Limb (tissue), 2 donors: Measurements from ENCODE around the gene PRSS50.

Experiments
- DNase-seq, 2 donors: peaks; one replicate each; pipeline ENCODE4 v3.0.0-alpha.2; 2016; ENCODE audit errors: extremely low spot score in 2 of 2

PRSS50 gene

DNA sequence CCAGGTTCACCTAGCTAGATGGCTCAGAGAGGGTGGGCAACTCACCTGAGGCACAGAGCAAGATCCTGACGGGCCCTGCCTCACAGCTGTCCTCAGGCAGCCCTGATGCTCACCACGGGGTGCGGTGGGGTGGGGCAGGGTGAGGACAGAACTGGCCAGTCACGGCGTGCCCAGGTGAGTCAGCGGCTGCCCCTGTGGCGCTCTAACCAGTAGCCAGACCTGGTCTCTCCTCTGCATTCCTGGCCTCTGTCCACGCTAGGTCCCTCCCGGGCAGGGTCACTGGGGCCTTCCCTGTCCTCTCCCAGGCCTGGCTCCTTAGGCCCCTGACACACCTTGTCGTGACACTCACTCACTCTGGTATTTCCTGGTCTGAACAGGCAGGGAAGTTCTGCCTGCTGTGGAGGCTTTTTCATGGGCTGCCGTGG is 25.1 kb downstream of the PRSS50 start:
- DNase-seq = no peak

DNA sequence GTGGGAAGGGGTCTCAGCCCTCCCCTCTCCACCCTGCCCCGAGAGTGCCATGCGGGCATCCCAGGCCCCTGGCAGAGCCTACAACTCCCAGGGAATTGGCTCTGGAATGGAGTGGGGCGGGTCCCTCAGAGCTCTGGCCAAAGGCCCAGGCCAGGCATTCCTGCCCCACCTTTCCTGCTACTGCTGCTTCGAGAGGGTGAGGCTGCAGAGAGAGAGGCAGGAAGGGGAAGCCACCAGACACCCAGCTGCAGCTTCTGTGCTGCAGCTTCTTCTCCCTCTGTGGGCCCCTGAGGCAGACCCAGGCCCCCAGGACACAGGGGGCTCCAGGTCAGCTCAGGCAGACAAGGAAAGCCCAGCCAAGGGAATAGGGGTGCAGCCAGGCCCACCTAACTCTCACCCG is 26.9 kb downstream of the PRSS50 start:
- no peak for DNase-seq

DNA sequence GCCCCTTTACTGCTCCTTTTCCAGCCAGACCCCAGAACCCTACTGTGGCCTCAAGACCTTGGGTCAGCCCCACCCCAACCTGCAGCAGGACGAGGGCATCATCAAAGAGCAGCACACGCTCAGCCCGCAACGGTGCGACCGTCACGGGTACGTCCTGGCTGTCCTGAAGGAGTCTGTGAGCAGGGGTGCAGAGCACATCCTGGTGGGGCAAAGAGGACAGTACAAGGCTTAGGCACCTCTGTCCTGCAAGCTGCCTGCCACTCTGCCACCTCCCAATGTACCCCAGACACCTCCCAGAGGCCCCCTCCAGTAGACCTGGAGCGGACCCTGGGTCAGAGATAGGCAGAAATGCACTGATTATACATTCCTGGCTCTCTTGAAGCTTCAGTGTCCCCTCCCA is 32.2 kb downstream of the PRSS50 start:
- no peak for DNase-seq

DNA sequence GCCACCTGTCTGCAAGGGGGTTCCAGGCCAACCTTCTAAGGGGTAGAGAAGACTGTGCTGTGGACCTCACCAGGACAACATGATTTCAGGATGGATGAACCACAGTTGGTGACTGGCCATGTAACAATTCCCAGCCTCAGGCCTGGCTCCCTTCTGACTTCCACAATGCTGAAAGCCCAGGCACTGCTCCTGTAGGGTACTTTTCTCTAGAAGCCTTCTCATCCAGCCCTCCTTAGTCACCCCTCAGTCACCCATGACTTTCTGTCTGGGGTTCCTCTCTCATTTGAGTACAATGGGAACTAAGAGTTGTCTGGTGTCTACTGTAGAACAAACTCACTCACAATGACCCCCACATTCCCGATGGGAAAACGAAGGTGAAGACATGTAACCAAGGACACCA is 32.8 kb downstream of the PRSS50 start:
- DNase-seq = no peak

DNA sequence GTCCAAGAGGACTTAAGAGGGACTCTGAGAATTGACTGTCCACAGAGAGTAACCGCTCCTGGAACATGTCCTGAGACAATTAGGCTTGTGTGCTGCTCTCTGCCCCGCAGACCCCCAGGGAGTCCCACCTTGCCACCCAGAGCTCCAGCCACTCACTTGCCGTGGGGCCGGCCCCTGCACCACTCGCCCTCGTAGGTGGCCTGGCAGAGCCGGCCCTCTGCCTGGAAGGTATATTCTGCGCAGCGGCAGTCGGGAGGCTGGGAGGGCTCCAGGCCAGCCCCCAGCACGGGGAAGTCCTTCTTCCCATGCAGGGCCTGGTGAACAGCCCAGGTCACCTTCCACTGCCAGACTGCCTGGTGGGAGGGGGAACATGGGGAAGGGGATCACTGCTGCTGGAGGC is 34.7 kb downstream of the PRSS50 start:
- DNase-seq = no peak

DNA sequence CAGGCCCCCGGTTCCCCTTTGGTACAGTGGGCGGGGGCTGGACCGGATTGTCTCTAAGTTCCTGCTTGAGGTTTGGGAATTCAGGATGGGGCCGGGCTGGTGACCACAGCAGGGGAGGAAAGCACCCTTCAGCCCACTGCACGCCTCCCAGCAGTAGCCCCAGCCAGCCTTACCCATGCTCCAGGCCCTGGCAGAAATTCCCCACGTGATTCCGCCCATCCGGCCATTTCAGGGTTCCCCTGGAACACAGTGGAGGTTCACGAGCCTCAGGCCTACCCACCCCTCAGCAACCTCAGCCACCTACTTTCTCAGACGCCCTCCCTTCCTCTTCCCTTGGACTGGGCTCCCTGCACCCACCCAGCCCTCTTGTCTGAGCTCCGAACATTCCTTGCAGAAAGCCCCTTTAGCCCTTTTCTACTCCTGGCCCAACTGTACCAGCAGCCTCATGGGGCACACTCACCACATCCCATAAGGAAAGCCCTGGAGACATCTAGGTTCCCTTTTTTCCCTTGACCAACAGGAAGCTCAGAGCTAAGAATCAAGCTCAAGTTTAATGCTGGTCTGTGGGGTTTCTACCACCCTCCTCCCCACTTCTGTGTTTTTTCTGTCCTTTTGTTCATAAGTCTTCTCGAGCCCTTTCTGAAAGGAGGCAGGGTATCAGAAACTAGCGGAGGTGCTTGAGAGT is 35.7 kb downstream of the PRSS50 start:
- no peak for DNase-seq

DNA sequence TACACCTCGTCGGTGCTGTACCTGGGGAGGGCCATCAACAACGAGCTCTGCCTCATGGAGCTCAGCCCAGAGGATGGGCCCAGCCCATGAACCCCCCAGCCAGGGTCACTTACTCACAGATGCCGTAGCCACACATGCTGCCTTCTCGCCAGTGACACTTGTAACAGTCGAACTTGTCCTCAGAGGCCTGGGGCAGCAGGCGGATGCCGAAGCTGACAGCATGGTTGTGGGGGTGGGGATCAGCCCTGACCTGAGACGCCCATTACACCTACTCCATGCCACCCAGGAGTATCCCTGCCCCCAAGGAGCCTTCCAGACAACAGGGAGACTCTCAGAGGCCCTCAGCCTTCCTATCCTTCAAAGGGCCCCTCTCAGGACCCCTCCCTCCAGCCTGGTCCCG is 36.3 kb downstream of the PRSS50 start:
- no peak for DNase-seq

DNA sequence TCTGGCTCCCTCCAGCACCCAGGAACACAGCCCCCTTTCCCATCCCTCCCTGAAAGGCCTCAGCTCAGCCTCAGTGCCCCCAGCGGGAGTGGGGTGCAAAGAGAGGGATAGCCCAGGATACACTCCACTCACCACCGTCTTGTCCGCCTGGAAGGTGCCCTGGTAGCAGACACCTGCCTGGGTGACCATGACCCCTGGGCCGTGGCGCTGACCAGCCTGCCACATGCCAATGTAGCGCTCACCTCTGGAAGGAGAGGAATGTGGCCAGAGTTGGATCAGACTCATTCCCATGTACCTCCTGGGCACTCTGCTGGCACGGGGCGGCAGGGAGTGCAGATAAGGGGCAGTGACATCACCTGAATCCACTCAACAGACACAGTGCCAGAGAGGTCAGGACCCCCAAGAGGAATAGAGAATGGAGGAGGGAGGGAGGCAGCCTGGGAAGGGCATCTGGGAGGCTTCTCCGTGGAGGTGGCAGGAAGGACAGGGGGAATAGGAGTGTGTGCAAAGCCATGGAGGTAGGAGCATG is 37.3 kb downstream of the PRSS50 start:
- DNase-seq = no peak

DNA sequence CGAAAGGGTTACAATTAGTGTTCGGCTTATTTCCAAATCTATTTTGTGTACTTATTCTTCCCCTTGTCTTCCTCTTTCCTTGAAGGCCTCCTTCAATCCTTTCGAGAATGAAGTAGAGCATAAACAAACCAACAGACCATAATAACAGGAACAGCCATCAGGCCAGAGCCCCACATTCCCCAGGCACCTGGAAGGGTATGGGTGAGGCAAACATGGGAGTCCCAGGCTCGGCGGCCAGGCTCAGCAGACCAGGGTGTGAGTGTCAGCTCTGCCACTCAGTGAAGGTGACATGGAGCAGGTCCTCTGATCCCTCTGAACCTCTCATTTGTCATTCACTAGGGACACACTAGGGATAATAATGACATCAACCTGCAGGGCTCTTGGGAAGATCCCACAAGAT is 38.0 kb downstream of the PRSS50 start:
- no peak for DNase-seq

DNA sequence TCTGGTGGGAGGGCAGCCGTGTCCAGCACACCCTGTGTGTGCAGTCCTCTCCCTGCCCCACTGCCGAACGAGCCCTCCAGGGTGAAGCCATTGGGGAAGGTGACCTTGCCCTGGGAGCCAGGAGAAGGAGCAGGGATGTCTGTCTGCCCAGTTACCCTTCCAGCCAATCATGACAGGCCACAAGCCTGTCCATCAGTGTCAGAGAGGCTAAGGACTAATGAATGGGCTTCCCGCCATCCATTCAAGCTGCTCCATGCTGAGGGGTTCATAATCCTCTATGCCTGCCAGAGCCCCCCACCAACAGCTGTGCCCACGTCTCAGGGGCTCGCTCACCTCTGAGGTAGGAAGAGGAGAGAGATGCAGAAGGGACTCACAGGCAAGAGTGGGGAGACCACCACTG is 39.4 kb downstream of the PRSS50 start:
- no peak for DNase-seq

DNA sequence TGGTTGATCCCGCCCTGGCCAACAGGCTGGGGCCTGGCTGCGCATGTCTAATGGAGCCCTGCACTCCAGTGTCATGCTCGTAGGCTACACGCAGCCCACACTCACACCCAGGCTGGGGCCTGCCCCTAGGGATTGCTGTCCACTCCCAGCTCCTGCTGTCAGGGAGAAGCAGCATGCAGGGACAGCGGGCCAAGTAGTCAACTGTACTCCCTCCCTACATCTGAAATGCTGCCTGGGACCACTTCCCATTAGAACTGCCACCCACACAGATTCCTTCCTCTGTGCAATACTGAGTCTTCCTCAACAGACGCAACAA is 40.3 kb downstream of the PRSS50 start:
- DNase-seq = no peak

DNA sequence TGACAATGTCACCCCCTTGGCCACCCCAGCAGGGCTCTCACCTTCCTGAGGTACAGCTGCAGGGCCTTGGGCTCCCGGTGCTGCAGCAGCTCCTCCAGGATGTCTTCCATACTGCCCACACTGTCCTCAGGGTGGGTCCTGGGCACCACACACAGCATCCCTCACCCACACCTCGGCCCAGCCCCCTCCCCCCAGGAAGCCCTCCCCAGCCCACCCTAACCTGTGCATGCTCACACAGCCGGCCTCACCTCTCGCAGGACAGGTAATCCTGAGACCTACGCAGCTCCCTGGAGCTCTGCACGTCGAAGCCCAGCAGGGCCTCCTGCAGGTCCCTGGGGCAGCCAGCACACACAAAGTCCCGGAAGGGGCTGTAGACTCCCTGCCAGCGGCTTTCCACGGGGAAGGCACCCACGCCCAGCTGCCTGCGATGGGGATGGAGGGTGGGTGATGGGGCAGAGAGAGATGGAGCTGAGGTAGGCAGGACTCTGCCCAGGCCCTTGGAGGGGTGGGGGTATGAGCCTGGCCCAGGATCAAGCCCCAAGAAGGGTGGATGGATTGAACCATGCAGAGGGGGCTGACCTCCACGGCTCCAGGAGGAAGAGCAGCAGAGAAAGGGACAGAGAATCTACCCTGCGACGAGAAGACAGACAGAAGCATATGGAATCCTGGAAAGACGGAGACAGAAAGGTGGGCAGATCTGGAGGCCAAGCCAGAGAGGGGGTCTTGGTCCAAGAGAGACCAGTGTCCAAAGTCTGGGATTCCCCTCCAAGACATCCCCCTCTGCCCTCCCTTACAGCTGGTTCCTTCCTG is 40.9 kb downstream of the PRSS50 start:
- DNase-seq = no peak

DNA sequence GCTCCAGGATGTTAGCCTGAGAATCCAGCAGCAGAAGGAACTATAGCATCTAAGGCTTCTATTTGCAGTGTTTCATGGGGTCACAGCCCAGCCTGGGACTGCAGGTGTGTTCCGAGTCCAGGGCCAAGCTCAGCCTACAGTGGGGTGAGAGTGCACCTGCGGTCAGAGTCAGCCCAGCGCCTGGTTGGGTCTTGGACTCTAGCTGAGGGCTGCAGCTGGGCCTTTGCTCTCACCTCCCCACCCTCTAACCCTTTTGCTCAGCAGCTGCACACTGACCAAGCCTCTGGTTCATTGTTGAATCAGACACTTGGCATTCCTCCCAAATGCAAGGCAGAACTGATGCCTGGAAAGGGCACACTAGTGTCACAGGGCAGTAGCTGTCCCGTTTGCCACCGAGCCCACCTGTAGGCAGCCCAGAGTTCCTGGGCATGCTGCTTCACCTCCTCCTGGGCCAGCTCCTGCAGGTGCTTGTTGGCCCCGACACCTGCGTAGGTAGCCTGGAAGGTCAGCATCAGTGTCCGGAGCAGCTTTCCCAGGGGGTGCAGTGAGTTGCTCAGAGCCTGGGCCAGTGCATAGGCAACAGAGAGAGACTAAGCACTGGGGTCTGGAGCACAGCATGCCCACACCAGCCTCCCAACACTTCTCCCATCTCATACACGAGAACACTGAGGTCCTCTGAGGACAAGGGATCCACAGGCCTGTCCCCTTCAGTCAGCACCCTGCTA is 41.7 kb downstream of the PRSS50 start:
- DNase-seq = no peak

DNA sequence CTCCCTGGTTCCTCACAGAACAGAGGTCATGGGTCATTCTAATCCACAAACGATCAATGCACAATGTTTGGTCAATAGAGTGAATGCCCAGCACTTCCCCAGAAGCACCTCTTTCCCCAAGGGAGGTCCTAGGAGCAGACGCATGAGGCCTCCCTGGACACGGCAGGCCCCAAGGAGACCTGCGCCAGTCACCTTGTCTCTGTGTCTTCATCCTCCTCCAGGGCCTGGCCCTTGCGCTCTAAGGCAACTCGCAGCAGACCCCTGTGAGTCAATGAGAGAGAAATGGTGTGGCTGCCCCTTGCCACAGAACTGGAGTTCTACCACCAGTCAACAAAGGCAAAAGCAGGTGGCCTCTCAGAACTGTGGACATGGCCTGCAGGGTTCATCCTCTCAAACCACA is 42.2 kb downstream of the PRSS50 start:
- DNase-seq = no peak

DNA sequence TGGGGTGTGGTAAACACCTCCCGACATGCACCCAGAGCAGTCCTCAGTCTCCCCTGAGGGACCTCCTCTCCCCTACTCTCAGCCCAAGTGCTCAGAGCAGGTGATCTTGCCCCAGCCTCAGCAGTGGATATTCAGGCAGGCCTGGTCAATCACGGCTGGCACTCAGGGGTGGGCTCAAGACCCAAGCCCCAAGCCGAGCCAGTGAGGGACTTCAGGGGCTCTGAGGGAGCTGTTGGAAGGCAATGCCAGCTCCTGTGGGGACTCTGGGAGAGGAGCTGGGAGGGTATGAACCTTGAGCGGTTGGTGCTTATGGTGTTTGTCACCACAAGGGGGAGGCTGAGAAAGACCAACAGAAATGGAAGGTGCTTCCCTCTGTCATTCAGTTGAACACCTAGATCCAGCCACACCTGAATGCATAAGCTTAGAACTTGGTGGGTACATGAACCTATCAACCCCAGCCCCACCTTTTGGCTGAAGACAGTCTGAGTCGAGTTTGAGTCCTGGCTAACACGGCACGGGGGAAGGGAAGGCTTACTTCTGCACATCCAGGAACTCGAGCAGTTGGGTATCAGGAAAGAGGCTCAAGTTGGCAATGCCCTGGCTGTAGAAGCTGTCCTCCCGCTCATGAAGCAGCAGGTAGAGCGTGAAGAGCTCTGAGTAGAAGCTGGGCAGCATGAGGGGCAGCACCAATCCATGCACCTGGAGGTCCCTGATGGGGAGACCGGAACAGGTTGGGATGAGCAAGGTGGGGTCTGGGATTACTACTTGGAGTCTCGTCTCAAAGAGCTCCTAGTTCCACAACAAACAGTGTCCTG is 43.4 kb downstream of the PRSS50 start:
- no peak for DNase-seq

DNA sequence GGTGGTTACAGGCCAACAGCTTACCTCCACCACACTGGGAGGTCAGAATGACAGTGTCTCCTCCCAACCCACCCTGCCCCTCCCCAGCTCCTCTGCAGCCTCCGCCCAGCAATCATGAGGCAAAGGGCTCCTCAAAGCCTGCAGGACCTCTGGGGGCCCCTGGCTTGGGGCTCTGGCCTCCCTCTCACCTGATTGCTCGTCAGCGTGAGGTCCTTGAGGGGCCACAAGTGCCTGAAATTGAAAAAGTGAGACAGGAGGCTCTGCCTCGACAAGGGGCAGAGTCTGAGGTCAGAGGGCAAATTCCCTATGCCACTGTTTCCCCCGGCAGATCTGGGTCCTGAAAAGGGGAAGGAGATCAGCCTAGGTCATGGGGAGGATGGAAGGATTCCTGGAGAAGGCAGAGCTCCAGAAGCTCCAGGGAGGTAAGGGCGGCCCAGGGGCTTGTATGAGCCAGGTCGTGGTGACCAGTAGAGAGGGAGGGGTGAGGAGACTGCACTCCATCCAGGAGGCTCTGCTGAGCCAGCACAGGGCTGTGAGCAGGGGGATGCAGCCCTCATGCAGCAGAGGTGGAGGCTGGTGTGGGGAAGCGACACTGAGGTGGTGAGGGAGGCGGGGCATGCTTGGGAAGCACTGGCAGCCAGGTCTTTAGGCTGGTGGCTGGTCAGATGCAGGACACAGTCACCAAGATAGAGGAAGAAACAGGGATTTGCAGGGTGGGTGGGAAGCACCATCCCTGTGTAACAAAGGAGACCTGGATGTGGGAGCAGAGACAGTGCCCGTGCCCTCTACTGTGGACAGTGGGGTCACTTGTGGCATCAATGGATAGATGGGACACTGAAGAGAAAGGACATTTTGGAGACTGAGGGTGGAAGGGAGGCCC is 44.3 kb downstream of the PRSS50 start:
- peak in 1 of 2 donors; percentile 17 for DNase-seq

DNA sequence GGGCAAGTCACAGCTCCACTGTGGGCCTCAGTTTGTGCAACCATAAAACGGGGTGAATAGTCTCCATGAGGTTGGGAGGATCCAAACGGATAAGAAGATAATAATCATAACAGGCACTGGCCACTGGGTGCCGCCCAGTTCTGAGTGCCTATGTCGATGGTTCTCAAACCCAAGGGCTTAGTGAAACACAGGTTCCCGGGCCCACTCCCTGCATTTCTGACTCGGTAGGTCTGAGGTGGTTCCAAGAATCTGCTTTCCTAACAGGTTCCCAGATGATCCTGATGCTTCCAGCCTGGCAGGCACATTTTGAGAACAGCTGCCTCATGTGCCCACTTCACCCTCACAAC is 45.3 kb downstream of the PRSS50 start:
- no peak for DNase-seq

DNA sequence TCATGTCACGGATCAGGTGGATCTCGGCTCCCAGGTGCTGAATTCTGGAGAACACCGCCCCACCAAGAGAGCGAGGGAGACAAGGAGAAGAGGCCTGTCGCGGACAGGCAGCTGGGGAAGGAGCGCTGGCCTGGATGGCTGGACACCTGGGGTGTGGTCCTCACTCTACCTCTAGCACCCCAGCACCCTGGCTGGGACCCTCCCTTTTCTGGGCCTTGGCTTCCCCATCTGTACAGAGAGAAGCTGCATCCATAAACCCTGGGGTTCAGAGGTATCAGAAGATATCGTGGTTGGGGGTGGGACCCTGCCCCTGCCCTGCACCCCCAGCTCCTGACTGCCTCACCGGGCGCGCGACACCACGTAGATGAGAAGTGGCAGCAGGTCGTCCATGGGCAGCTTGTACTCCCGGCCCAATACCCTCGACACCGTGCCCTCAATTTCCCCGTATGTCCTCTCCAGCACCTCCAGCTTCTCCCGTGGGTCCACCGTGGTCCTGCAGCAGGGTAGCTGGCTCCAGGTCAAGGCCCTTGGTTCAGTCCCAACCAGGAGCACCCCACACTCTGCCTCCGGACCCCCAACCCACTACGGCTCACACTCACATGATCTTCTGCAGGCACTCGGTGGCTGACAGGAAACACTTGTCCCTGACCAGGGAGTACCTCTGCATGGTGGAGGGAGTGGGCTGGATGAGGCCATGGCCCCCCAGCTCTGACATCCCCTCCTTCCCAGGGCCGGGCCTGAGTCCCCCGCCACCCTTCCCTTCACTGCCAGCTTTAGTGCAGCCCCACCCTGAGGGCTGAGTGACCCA is 45.9 kb downstream of the PRSS50 start:
- DNase-seq = peak in 1 of 2 donors; percentile 13

DNA sequence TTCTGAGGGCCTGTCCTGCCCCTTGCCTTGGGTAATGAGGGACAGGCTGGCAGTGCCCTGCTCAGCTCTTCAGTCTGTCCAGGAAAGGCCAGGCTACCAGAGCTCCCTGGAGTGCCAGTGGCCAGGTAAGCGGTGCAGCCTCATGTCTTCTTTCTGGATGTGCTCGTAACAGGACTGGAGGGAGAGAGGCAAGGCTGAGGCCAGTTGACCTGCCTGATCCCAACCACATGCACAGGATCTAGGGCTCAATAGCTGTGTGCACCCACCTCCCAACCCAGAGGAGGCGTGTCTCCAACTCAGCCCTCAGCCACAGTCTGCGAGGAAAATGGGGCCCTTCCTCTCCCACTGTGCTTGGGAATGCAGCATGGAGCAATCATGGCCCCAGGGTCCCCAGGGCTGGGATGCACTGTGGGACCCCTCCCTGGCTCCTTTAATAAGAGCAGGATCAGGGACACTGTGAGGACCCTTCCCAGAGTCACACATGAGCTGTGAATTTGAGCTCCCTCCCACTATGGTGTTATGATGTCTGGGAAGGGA is 46.7 kb downstream of the PRSS50 start:
- no peak for DNase-seq
